ENCODE results near the gene PLD1.
"Not testable (repeated sequence)": the region's sequence is repeated elsewhere in the genome, so short reads cannot be mapped to it uniquely, and the experiment has no call there.

Gene PLD1

DNA sequence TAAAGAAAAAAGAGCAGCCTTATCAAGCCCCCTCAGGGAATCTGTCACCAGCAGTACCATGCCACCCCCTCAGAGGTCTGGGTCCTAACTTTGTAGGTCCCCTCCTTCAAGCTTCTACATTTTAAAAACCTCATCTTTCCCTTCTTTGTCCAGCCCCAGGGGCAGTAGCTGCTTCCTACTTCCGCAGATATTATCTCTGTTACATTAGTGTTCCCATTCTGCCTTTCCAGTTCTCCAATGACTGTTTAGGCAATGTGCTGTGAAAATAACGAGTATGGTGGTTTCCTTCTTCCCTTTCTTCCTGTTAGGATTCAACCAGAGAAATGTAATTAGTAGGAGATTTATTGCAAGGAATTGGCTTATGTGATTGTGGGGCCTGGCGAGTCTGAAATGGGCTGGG lies 224.0 kb downstream of the PLD1 start:
- DNase-seq: no peak

DNA sequence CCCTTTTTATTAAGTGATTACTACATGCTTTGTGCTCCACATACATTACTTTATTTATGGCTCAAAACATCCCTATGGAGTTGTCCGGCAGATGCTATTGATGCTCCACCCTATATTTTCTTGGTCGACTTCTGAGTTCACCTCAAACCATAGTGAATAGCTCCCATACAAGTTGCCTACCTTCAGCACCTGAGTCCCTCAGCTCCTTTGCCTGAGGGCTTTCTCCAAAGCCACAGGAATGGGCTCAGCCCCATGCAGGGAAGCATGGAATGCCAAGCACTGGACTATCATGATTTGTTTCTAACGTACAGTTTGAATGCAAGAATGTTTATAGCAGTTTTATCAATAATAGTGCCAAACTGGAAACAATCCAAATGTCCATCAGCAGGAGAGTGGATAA lies 225.2 kb downstream of the PLD1 start:
- no peak for DNase-seq

DNA sequence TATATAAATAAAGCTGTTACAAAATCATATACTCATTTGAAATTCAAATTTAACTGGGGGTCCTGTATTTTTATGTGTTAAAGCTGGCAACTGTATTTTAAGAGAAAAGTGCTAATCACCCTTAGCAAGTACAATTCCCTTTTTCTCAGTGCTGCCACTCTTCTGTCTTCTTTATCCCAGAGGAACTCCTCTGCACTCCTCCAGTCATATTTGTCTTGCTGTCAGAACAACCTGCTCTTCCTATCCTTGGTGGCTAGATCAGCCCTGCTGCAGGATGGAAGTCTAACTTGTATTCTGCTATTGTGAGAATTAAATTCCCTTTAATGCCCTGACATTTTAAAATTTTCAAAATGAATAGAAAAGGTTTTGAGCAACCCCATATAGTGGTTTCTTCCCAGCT lies 226.2 kb downstream of the PLD1 start:
- no peak for DNase-seq

DNA sequence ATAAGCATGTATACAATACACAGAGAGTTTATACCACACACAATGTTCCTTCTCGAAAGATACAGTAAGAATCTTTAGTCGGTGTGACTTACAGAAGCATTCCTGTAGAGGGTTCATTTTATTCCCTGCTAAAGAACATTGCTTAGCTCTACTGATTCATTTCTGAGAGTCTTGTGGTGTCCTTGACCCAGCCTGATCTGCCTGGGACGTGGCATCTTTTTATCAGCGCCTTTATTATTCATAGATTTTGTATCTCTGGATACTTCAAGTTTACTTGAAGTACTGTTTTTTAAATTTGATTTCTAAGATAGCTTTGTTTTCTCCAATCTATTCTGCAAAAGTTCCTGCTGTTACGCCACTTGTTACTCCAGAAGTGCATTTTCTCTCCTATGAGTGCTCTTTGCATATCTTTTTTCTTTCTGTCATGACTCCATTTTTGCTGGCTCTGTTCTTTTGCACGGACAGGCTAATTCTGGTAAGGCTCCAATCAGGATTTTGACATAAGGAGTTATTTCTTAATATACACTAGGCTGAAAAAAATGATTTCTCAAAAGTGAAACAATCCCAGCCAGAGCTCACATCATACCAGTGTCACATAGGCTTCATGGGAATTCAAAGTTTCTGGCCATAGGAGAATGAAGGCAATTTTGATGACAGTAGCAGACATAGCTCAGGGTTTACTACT lies 235.6 kb downstream of the PLD1 start:
- no peak for DNase-seq

DNA sequence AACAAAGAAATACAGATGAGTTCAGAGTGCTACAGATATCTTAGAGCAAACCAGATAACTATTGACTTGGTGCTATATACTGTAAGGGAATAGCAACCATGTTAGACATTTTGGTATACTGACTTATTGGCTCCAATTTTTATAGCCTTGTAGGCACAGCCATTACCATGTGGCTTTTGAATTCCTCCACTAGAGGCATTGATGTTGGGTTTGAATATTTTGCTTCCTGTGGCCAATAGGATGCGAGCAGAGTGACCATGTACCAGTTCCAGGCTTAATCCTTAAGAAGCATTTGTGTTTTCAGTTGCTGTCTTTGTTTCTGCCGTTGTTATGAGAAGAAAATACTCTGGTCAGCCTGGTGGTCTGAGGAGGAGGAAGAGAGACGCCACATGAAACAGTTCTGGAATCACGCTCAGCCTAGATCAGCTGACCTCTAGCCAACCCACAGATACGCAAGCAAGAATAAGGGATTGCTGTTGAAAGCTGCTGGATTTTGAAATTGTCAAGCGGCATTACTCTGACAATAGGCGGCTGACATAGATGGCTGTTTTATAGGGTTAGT lies 240.6 kb downstream of the PLD1 start:
- DNase-seq: no peak

DNA sequence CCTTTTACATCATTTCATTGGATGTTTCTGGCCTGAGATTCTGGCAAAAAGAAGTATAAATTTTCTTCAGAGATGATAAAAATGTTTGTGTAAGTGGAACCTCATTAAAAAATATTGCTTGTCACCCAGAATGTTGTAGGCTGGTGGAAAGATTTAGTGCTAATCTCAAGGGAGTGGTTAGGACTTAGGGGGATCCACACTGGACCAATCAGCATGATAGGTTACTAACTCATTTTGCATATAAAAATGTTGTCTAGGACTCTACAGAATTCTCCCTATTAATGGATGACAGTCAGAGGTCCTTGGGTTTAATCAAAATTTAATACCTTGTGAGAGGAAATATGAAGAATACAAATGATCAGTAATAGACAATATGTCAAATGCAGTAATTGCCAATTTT lies 241.5 kb downstream of the PLD1 start:
- DNase-seq: no peak

DNA sequence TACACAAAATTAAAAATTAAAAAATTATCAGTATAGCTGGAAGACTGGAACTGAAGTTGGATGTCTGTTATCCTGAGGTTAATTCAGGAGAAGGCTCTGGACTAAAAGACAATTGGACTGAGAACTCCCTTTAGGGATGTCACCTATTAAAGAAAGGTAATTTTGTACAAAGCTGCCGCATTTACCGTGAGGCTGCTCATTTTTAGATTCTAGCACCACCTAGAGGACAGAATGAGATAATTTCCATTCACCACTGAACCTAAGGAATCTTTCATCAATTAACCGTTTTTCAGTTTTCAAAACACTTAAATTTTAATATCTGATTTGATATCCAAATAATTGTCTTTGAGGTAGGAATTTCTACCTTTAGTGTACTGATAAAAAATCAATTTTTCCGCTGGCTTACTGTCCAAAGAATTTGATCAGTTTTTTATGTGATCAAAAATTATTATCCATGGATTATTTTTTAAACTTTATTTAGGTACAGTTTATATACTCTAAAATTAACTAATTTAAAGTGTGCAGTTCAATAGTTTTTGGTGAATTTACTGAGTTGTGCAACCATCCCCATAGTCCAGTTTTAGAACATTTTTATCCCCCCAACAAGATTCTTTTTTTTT lies 243.4 kb downstream of the PLD1 start:
- DNase-seq: no peak

DNA sequence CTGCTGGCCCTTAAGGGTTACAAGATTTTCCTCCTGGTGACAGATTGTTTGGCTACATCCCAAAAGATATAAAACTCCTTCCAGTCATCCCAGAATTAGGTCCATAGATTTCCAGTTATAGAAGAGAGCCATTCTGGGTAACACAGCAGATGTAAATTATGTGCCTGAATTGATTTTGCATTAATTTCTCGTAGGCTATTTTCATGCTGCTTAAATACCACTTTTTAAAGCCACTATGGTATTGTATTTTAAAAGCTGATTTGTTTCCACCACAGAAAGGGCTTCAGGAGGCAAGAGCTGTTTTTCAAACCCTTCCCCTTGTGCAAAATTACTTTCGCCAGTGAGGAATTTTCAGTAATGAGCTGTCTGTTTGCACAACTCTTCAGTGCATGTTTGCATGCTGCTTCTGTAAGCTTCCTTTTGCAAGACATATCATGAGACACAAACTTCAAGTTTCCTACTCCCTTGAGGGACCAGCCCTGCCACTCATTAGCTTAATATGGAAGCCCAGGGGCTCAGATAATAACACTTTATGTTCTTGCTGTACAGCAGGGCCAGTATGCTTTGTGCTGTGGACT lies 244.7 kb downstream of the PLD1 start:
- no peak for DNase-seq

DNA sequence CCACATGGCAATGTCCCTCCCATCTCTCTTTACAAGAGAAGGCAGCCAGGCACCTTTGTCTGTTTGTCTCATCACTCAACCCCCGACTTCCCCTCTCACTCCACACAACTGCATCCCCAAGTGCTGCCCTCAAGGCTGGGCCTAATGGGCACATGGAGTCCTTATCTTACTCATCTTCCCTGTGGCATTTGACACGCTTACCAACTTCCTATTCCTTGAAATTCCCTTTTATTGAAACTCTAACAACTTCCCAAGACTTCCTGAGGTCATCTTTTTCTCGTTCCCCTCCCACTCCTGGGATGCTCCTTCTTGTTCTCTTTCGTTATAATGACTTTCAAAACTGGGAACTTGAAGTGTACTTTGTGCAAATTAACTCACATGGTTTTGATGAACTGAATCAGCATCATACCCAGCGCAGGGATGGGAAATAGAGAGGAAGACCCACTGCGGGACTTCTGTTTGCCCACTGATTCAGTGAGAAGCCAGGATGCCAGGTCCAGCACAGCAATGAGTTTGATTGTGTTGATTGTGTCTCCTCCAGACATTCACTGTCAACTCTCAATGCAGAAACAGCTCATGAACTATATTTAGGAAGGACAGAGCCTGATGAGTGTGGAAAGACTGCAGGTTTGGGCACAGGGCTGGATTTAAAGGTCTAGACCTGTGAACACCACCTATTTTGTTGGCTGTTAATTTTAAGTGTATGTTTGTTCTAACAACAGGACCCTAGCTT lies 245.4 kb downstream of the PLD1 start:
- DNase-seq: no peak

DNA sequence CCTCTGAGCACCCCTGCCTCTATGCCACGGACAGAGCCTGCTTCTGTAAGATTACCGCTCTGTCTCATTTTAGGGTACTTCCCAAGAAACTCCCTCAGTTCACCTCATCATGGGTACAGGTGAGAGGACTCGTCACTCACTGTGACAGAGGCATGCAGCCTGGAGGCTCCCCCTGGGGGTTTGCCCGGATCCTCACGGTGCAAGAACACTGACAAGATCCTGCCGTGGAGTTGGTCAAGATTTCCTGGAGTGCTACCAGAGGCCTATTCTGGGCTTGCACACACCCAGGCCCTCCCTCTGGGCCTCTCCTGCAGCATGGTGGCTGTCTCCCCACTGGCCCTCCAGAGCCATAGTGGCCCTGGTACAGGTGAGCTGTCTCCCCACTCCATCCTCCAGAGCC lies 247.0 kb downstream of the PLD1 start:
- DNase-seq: no peak

DNA sequence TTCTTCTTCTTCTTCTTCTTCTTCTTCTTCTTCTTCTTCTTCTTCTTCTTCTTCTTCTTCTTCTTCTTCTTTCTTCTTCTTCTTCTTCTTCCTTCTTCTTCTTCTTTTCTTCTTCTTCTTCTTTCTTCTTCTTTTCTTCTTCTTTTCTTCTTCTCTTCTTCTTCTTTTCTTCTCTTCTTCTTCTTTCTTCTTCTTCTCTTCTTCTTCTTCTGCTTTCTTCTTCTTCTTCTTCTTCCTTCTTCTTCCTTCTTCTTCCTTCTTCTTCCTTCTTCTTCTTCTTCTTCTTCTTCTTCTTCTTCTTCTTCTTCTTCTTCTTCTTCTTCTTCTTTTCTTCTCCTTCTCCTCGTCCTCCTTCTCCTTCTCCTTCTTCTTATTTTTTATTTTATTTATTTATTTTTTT lies 247.8 kb downstream of the PLD1 start:
- DNase-seq: not testable (repeated sequence)

DNA sequence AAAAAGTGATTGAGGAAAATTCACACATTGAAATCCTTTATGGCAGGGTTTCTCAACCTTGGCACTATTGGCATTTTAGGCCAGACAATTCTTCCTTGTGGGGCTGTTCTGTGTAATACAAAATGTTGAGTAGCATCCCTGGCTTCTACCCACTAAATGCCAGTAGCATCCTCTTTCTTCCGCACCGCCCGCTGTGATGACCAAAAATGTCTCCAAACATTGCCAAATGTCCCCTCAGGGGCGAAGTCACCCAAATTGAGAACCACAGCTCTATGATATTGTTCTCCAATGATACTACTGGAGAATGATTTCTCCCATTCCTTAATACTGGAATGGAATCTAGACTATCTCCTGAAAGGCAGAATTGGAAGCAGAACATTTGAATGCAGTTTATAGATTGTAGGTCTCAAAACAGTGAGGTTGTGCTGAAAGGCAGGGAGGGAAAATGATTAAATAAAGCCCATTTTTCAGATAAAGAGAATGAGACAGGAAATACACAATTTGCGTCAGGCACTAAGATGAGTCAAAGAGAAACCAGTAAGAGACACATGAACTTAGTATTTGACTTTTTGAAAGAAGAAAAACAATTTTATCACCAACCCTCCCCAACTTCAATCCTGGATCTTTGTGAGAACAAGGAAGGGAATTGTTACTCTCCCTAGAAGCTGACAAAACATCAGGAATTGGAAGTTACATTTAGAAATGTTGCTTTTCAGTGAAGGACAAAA lies 248.5 kb downstream of the PLD1 start:
- no peak for DNase-seq

DNA sequence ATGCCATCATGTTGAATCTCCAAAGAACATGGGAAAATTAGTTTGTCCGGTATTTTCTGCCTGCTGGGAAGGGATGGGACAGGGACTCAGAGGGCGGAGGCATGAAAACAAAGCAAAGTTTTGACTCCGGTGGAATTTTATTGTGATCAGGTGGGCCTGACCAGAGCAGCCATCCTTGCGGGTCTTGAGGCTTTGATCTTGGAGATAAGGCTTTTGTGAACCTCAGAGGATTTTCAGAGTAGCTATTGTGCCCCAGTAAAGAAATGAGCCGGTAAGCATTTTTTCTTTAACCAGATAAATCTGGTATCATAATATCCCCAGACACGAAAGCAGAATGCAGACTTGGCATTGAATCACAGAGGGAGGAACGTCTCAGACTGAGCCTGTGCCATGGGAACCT lies 250.7 kb downstream of the PLD1 start:
- DNase-seq: no peak

DNA sequence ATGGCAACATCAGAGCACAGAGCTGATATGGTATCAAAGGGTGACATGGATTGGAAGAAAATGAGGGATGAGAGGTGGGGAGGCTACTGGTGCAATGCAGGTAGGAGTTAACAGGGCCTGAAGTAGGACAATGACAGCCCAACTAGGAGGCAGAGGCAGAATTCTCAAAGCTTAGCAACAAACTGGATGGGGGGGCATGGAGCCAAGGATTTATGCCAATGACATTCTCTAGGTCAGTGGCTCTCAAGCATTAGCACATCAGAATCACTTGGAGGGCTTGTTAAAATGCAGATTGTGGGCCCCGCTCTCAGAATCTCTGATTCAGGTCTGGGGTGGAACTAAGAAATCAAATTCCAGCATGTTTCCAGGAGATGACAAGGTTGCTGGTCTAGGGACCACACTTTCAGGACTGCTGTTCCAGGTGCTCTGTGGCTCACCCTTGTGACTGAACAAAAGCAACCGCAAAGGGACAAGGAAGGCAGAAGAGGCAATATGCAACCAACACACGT lies 252.0 kb downstream of the PLD1 start:
- no peak for DNase-seq

DNA sequence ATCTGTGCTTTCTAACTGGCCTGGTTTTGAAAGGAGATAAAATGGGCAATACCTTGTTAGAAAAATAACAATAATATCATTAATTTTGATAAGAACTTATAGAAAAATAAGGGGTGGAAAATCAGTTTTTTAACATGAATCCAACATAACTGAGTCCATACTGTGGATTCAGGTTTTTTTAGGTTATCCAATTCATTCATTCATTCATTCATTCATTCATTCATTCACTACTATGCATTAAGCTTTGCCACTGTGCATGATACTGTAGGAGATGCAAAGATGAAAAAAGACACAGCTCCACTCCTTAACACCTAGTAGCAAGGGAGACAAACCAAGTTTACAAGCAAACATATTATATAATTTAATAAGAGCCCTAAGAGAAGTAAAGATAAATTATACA lies 253.1 kb downstream of the PLD1 start:
- DNase-seq: no peak

DNA sequence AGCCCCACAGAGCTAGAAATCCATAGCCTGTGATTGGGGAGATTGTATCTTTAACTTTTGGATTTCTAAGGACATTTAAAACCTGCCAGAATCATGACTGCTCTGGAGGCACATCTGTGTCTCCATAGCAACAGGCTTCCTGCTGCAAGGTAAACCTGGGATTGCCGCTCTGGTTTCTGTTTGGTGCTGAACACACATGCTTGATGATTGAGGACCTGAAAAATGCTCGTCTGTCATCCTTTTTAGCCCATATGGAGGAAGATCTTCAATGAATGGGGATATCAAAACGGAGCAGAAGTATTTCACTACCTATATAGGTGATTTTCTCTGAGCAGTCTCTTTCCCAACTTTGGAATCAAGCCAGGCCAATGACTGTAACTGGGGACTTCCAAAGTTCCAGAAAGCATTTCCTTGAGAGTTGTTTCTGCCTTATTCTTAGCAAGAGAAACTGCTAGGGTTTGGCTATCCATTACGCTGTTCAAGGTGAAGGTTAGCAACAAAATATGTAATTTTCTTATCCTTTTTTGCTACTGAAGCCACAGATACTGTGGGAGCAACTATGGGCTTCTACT lies 253.6 kb downstream of the PLD1 start:
- no peak for DNase-seq

DNA sequence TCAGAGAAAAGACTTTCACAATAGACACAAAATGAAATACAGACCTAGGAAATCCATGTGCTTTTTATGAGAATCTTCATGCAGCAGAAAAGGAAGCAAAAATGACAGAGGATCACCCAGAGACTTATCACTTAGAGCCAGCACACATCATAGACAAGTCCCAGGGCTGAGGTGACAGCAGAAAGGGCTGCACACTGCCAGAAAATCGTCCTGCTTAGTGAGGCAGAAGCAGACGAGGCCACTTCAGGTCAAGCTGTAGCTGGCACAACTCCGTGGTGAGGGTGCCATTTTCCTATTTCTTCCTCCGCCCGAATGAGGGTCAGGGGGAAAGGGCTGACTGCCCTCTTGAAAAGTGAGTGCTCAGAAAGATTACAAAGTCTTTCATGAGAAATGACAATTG lies 254.1 kb downstream of the PLD1 start:
- no peak for DNase-seq

DNA sequence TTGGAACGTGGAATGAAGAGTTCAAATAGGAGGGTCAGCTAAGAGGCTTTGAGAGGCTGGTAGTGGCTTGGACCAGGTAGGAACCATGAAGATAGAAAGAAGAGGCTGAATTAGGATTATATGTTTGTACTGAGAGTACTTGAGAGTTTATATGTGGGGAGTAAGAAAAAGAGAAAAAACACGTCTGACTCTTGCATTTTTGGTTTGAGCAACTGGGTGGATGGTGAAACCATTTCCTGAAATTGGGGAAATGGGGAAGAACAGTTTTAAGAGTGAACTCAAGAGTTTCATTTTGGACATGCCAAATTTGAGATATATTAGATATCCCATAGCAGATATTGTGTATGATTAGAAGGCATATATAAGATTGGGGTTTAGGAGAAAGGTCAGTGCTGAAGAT lies 257.2 kb downstream of the PLD1 start:
- no peak for DNase-seq

DNA sequence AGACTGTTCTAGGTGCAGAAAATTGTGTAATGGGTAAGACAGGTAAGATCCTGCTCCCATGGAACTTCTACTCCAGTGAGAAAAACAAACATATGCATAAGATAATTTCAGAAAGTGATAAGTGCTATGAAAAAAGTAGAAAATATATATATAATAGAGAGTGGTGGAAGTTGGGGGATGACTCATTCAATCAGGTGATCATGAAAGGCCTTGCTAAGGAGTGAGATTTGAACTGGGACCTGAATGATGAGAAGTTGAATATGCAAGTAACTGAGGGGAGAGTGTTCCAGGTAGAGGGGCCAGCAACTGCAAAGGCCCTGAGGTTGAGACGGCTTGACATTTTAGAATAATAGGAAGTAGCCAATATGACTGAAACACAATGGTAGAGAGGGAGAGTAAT lies 257.8 kb downstream of the PLD1 start:
- no peak for DNase-seq

DNA sequence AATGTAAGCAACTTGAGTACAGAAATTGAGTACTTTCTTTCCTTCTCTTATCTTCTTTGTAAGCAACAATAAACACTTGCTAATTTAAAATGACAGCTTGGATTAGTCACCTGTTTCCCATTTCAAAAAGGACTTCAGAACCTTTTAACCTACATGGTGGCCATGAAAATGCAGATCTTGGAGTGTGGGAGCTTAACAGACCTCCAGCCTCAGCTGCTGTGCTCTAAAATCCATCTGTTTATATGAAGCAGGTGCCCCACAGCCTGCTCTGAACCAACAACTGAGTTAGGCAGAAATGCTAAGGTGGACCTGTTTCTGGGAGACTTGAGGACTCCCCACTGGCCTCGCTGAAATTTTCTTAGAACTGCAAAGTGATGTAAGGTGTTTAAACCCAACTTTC lies 259.0 kb downstream of the PLD1 start:
- no peak for DNase-seq

All from activated T-cell treated with anti-CD3 and anti-CD28 coated beads for 4 hours (primary cell).